SK-N-SH treated with all-trans-retinoic acid at 6 μM for 48 hours (cell line): ENCODE data around the gene CCNB2.
"Not testable (repeated sequence)": the region's sequence is repeated elsewhere in the genome, so short reads cannot be mapped to it uniquely, and the experiment has no call there.

Experiments used
- ATAC-seq: fragments of 200-7000 bp; cut with Tn5 transposase; 3 replicates; pipeline ENCODE4 v1.9.1; 2020; ENCODE audit warnings: mild to moderate bottlenecking, moderate library complexity
- ARNTL ChIP-seq: fragments of 450-650 bp; formaldehyde crosslinking; IDR thresholded peaks from 2 replicates; pipeline ENCODE4 v1.5.0; 2020; ENCODE audit warnings: low read depth, mild to moderate bottlenecking, moderate library complexity, borderline replicate concordance
- BACH2 ChIP-seq: fragments of 250-450 bp; sonication (Bioruptor Pico); IDR thresholded peaks from 2 replicates; pipeline ENCODE4 v1.9.0; 2021; ENCODE audit warnings: mild to moderate bottlenecking, borderline replicate concordance
- CSDC2 ChIP-seq: fragments of 250-450 bp; sonication (Bioruptor Pico); IDR thresholded peaks from 2 replicates; pipeline ENCODE4 v1.5.0; 2020; ENCODE audit warnings: mild to moderate bottlenecking, moderate library complexity
- GLIS3 ChIP-seq: fragments of 250-450 bp; sonication (Bioruptor Pico); IDR thresholded peaks from 2 replicates; pipeline ENCODE4 v1.5.0; 2020; ENCODE audit warnings: mild to moderate bottlenecking, moderate library complexity
- ISL1 ChIP-seq: fragments of 250-450 bp; sonication (Bioruptor Pico); IDR thresholded peaks from 2 replicates; pipeline ENCODE4 v2.1.2; 2022; ENCODE audit warnings: mild to moderate bottlenecking, moderate library complexity
- OSR1 ChIP-seq: fragments of 250-450 bp; sonication (Bioruptor Pico); IDR thresholded peaks from 2 replicates; pipeline ENCODE4 v1.8.0; 2022; ENCODE audit warnings: moderate library complexity, mild to moderate bottlenecking, inconsistent platforms
- PATZ1 ChIP-seq: fragments of 250-450 bp; sonication (Bioruptor Pico); IDR thresholded peaks from 2 replicates; pipeline ENCODE4 v1.8.0; 2020; ENCODE audit warnings: mild to moderate bottlenecking, moderate library complexity, borderline replicate concordance
- POU6F1 ChIP-seq: fragments of 250-450 bp; sonication (Bioruptor Pico); IDR thresholded peaks from 2 replicates; pipeline ENCODE4 v1.8.0; 2021; ENCODE audit warnings: low read depth, mild to moderate bottlenecking, moderate library complexity, borderline replicate concordance
- PPARA ChIP-seq: fragments of 250-450 bp; sonication (Bioruptor Pico); IDR thresholded peaks from 2 replicates; pipeline ENCODE4 v1.5.0; 2020; ENCODE audit warnings: mild to moderate bottlenecking, borderline replicate concordance
- RARB ChIP-seq: fragments of 250-450 bp; sonication (Bioruptor Pico); IDR thresholded peaks from 2 replicates; pipeline ENCODE4 v1.8.0; 2021; ENCODE audit warnings: mild to moderate bottlenecking, moderate library complexity
- SNAI2 ChIP-seq: fragments of 250-450 bp; sonication (Bioruptor Pico); IDR thresholded peaks from 2 replicates; pipeline ENCODE4 v1.5.0; 2020; ENCODE audit warnings: mild to moderate bottlenecking, moderate library complexity
- TCF4 ChIP-seq: fragments of 250-450 bp; sonication (Bioruptor Pico); IDR thresholded peaks from 2 replicates; pipeline ENCODE4 v1.8.0; 2021; ENCODE audit warnings: mild to moderate bottlenecking, moderate library complexity, borderline replicate concordance
- TOX ChIP-seq: fragments of 250-450 bp; sonication (Bioruptor Pico); IDR thresholded peaks from 2 replicates; pipeline ENCODE4 v1.8.0; 2021; ENCODE audit warnings: mild to moderate bottlenecking, moderate library complexity, borderline replicate concordance
- ZC3H10 ChIP-seq: fragments of 250-450 bp; sonication (Bioruptor Pico); IDR thresholded peaks from 2 replicates; pipeline ENCODE4 v1.5.1; 2021; ENCODE audit warnings: mild to moderate bottlenecking, moderate library complexity
- ZFP3 ChIP-seq: fragments of 250-450 bp; sonication (Bioruptor Pico); IDR thresholded peaks from 2 replicates; pipeline ENCODE4 v1.5.0; 2020; ENCODE audit warnings: mild to moderate bottlenecking, moderate library complexity
- ZFP30 ChIP-seq: fragments of 450-650 bp; formaldehyde crosslinking; IDR thresholded peaks from 2 replicates; pipeline ENCODE4 v1.5.0; 2022; ENCODE audit warnings: mild to moderate bottlenecking, moderate library complexity
- ZNF565 ChIP-seq: fragments of 450-650 bp; formaldehyde crosslinking; conservative IDR thresholded peaks from 2 replicates; pipeline ENCODE4 v1.5.0; 2020; ENCODE audit warnings: low read depth, mild to moderate bottlenecking, moderate library complexity
- ZNF70 ChIP-seq: fragments of 450-650 bp; formaldehyde crosslinking; IDR thresholded peaks from 2 replicates; pipeline ENCODE4 v1.5.0; 2020; ENCODE audit warnings: mild to moderate bottlenecking, moderate library complexity
- ZNF8 ChIP-seq: fragments of 450-650 bp; formaldehyde crosslinking; IDR thresholded peaks from 2 replicates; pipeline ENCODE4 v1.5.0; 2020; ENCODE audit warnings: mild to moderate bottlenecking, moderate library complexity
- TF ChIP-seq, protein P1 (sequence below): fragments of 250-450 bp; sonication (Bioruptor Pico); IDR thresholded peaks from 2 replicates; pipeline ENCODE4 v1.5.1; 2021; ENCODE audit warnings: mild to moderate bottlenecking, moderate library complexity
- TF ChIP-seq, protein P2 (sequence below): fragments of 250-450 bp; sonication (Bioruptor Pico); IDR thresholded peaks from 2 replicates; pipeline ENCODE4 v1.5.1; 2020; ENCODE audit warnings: low read depth, mild to moderate bottlenecking, moderate library complexity

The CCNB2 gene

GRCh38 chr15:59116141-59116540 is 11.2 kb downstream of the CCNB2 start:
- no peak for ATAC-seq
- TF ChIP-seq ZFP30 (no peak), ZFP3 (CRISPR knock-in tag) (no peak), TCF4 (CRISPR knock-in tag) (no peak), GLIS3 (CRISPR knock-in tag) (no peak), PPARA (no peak), CSDC2 (CRISPR knock-in tag) (no peak), RARB (CRISPR knock-in tag) (no peak)
- TF ChIP-seq, protein P1, sequence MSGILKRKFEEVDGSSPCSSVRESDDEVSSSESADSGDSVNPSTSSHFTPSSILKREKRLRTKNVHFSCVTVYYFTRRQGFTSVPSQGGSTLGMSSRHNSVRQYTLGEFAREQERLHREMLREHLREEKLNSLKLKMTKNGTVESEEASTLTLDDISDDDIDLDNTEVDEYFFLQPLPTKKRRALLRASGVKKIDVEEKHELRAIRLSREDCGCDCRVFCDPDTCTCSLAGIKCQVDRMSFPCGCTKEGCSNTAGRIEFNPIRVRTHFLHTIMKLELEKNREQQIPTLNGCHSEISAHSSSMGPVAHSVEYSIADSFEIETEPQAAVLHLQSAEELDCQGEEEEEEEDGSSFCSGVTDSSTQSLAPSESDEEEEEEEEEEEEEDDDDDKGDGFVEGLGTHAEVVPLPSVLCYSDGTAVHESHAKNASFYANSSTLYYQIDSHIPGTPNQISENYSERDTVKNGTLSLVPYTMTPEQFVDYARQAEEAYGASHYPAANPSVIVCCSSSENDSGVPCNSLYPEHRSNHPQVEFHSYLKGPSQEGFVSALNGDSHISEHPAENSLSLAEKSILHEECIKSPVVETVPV (CRISPR knock-in tag) = no peak

DNA sequence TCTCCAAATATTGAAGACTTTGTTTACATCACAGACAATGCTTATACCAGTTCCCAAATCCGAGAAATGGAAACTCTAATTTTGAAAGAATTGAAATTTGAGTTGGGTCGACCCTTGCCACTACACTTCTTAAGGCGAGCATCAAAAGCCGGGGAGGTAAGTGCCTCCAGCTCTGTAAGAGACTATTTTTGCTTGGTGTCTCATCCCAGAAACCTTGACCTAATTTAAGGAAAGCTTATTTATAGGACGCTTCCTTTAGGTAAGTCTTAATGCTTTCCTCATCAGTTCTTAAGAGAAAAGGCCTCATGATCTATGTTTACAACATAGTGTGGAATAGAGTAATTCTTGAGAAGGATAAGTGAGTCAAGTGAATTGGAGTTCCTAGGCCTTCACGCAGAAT is 11.8 kb downstream of the CCNB2 start:
- no peak for ATAC-seq
- TF ChIP-seq ZNF8 (CRISPR knock-in tag) = no peak
- TF ChIP-seq ZNF565 = no peak
- no peak for TF ChIP-seq TOX
- TF ChIP-seq, protein P2, sequence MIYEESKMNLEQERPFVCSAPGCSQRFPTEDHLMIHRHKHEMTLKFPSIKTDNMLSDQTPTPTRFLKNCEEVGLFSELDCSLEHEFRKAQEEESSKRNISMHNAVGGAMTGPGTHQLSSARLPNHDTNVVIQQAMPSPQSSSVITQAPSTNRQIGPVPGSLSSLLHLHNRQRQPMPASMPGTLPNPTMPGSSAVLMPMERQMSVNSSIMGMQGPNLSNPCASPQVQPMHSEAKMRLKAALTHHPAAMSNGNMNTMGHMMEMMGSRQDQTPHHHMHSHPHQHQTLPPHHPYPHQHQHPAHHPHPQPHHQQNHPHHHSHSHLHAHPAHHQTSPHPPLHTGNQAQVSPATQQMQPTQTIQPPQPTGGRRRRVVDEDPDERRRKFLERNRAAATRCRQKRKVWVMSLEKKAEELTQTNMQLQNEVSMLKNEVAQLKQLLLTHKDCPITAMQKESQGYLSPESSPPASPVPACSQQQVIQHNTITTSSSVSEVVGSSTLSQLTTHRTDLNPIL (CRISPR knock-in tag) = no peak
- TF ChIP-seq ZNF70 (CRISPR knock-in tag) = no peak
- TF ChIP-seq RARB (CRISPR knock-in tag) = no peak
- no peak for TF ChIP-seq PPARA
- TF ChIP-seq OSR1 = no peak
- no peak for TF ChIP-seq BACH2
- no peak for TF ChIP-seq ZC3H10

- no peak for ATAC-seq
- TF ChIP-seq ISL1 (CRISPR knock-in tag) (no peak), GLIS3 (CRISPR knock-in tag) (no peak), PPARA (no peak), ZNF565 (no peak), ZNF8 (CRISPR knock-in tag) (no peak), SNAI2 (CRISPR knock-in tag) (no peak)
- TF ChIP-seq, all 23 proteins: peak for 0
Measured at GRCh38 chr15:59119625-59120024, 14.7 kb downstream of the CCNB2 start.

GRCh38 chr15:59120937-59121336 is 16.0 kb downstream of the CCNB2 start:
- no peak for ATAC-seq
- no peak for TF ChIP-seq PPARA
- TF ChIP-seq RARB (CRISPR knock-in tag) = no peak
- TF ChIP-seq ZFP3 (CRISPR knock-in tag) = no peak
- no peak for TF ChIP-seq OSR1
- TF ChIP-seq, protein P2 (CRISPR knock-in tag) = no peak
- TF ChIP-seq, all 23 proteins: peak for 0

DNA sequence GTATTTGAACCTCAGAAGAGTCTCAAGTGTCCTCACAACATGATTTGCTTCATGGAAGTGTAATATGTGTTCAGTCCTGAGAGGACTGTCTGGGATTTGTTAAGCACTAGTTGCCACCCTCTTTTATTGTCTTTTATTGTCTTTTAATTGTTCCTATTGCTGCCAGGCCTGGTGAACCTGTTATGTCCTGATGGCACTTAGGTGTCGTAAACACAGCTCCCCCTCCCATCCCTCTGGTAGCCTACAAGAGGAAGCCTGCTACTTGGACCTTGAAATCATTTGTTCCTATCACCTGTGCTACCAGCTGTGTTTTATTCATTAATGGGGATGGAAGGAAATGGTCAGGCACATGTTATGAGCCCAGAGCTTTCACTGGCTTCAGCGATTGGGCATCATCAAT is 19.3 kb downstream of the CCNB2 start:
- ATAC-seq = no peak
- TF ChIP-seq ZNF565 (no peak), PPARA (no peak), OSR1 (no peak)

GRCh38 chr15:59125683-59126082 is 20.7 kb downstream of the CCNB2 start:
- peak; percentile 48; the same call in 1 of the 2 replicates for TF ChIP-seq ZNF8 (CRISPR knock-in tag)
- ATAC-seq = not testable (repeated sequence)

DNA sequence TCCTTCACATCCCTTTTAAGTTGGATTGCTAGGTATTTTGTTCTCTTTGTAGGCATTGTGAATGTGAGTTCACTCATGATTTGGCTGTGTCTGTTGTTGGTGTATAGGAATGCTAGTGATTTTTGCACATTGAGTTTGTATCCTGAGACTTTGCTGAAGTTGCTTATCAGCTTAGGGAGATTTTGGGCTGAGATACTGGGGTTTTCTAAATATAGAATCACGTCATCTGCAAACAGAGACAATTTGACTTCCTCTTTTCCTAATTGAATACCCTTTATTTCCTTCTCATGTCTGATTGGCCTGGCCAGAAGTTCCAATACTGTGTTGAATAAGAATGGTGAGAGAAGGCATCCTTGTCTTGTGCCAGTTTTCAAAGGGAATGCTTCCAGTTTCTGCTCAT is 22.3 kb downstream of the CCNB2 start:
- not testable (repeated sequence) for ATAC-seq

- no peak for ATAC-seq
- TF ChIP-seq ZFP30 (no peak), TCF4 (CRISPR knock-in tag) (no peak), ZNF8 (CRISPR knock-in tag) (no peak), GLIS3 (CRISPR knock-in tag) (no peak), CSDC2 (CRISPR knock-in tag) (no peak), ISL1 (CRISPR knock-in tag) (no peak), PATZ1 (no peak), ZNF70 (CRISPR knock-in tag) (no peak), ZFP3 (CRISPR knock-in tag) (no peak), ZNF565 (no peak), ARNTL (CRISPR knock-in tag) (no peak), TOX (no peak), POU6F1 (CRISPR knock-in tag) (no peak)
- TF ChIP-seq, protein P1 (CRISPR knock-in tag) = no peak
Measured at GRCh38 chr15:59131456-59131855, 26.5 kb downstream of the CCNB2 start.
